H9 (cell line): ENCODE data around the gene UPF3A. TPM values are rescaled to one million over a fixed set of nuclear protein-coding genes. Genes with fewer than 3 reads are reported as not detected.

Experiments used
- DNase-seq: peaks from one replicate; pipeline ENCODE4 v3.0.0-alpha.2; 2017
- H2AFZ ChIP-seq: one replicate; pipeline ENCODE4 v1.6.1; 2013; ENCODE audit warnings: mild to moderate bottlenecking, low read length, control low read depth, moderate library complexity
- H2AK5ac ChIP-seq: 2 replicates; pipeline ENCODE4 v1.6.1; 2013; ENCODE audit warnings: low read length, control low read depth, mixed read lengths; ENCODE audit not compliant: insufficient read length
- H2BK120ac ChIP-seq: one replicate; pipeline ENCODE4 v1.6.1; 2013; ENCODE audit warnings: low read depth, mild to moderate bottlenecking, low read length, control low read depth, inconsistent platforms; ENCODE audit not compliant: poor library complexity, severe bottlenecking
- H2BK12ac ChIP-seq: 2 replicates; pipeline ENCODE4 v1.6.1; 2013; ENCODE audit warnings: low read length, control low read depth, mixed read lengths, low read depth; ENCODE audit not compliant: insufficient read length
- H2BK15ac ChIP-seq: 2 replicates; pipeline ENCODE4 v1.6.1; 2013; ENCODE audit warnings: low read depth, low read length, control low read depth
- H2BK20ac ChIP-seq: one replicate; pipeline ENCODE4 v1.6.1; 2013; ENCODE audit warnings: low read depth, mild to moderate bottlenecking, low read length, control low read depth, inconsistent platforms; ENCODE audit not compliant: poor library complexity, severe bottlenecking
- H2BK5ac ChIP-seq: 2 replicates; pipeline ENCODE4 v1.6.1; 2013; ENCODE audit warnings: low read length, control low read depth, mixed read lengths; ENCODE audit not compliant: insufficient read length
- H3K14ac ChIP-seq: 2 replicates; pipeline ENCODE4 v1.6.1; 2013; ENCODE audit warnings: low read length, control low read depth; ENCODE audit not compliant: insufficient read depth
- H3K18ac ChIP-seq: 2 replicates; pipeline ENCODE4 v1.6.1; 2013; ENCODE audit warnings: low read depth, mild to moderate bottlenecking, mixed read lengths, low read length, control low read depth; ENCODE audit not compliant: insufficient read length
- H3K23ac ChIP-seq: 2 replicates; pipeline ENCODE4 v1.6.1; 2013; ENCODE audit warnings: low read length, control low read depth, mixed read lengths, low read depth; ENCODE audit not compliant: insufficient read length
- H3K23me2 ChIP-seq: 2 replicates; pipeline ENCODE4 v1.6.1; 2013; ENCODE audit warnings: low read depth, mild to moderate bottlenecking, mixed read lengths, low read length, control low read depth; ENCODE audit not compliant: insufficient read length, poor library complexity, severe bottlenecking
- H3K27ac ChIP-seq: 2 replicates; pipeline ENCODE4 v1.5.1; 2013; ENCODE audit warnings: low read length, control low read depth, mixed read lengths, low read depth; ENCODE audit not compliant: insufficient read length
- H3K27me3 ChIP-seq: 2 replicates; pipeline ENCODE4 v1.6.1; 2013; ENCODE audit warnings: low read length, control low read depth, inconsistent platforms; ENCODE audit not compliant: insufficient read depth
- H3K4ac ChIP-seq: 2 replicates; pipeline ENCODE4 v1.6.1; 2013; ENCODE audit warnings: low read depth, mild to moderate bottlenecking, control low read depth, inconsistent platforms, low read length, moderate library complexity
- H3K4me1 ChIP-seq: 2 replicates; pipeline ENCODE4 v1.6.1; 2013; ENCODE audit warnings: low read length, control low read depth, inconsistent platforms; ENCODE audit not compliant: insufficient read depth
- H3K4me2 ChIP-seq: 2 replicates; pipeline ENCODE4 v1.6.1; 2013; ENCODE audit warnings: low read length, control low read depth, mixed read lengths; ENCODE audit not compliant: insufficient read length, insufficient read depth
- H3K56ac ChIP-seq: 2 replicates; pipeline ENCODE4 v1.6.1; 2013; ENCODE audit warnings: low read depth, mild to moderate bottlenecking, mixed read lengths, low read length, control low read depth; ENCODE audit not compliant: insufficient read length
- H3K79me1 ChIP-seq: 2 replicates; pipeline ENCODE4 v1.6.1; 2013; ENCODE audit warnings: low read depth, mild to moderate bottlenecking, moderate library complexity, low read length, control low read depth, inconsistent platforms; ENCODE audit not compliant: insufficient read depth, poor library complexity, severe bottlenecking
- H3K79me2 ChIP-seq: 2 replicates; pipeline ENCODE4 v1.6.1; 2013; ENCODE audit warnings: low read length, control low read depth, inconsistent platforms; ENCODE audit not compliant: insufficient read depth
- H3K9ac ChIP-seq: 2 replicates; pipeline ENCODE4 v1.6.1; 2013; ENCODE audit warnings: low read length, control low read depth, mixed read lengths; ENCODE audit not compliant: insufficient read length; ENCODE audit errors: extremely low read depth
- H3K9me3 ChIP-seq: one replicate; pipeline ENCODE4 v1.6.1; 2013; ENCODE audit warnings: low read depth, low read length, inconsistent platforms; ENCODE audit not compliant: control insufficient read depth
- H3T11ph ChIP-seq: one replicate; pipeline ENCODE4 v1.6.1; 2013; ENCODE audit warnings: mild to moderate bottlenecking, low read length, control low read depth, inconsistent platforms
- H4K20me1 ChIP-seq: one replicate; pipeline ENCODE4 v1.6.1; 2013; ENCODE audit not compliant: control insufficient read depth, insufficient read length, insufficient read depth
- H4K5ac ChIP-seq: 2 replicates; pipeline ENCODE4 v1.6.1; 2013; ENCODE audit warnings: low read depth, mild to moderate bottlenecking, mixed read lengths, low read length, control low read depth; ENCODE audit not compliant: insufficient read length
- H4K8ac ChIP-seq: replicated peaks from 2 replicates; pipeline ENCODE4 v1.6.1; 2013; ENCODE audit warnings: low read length, control low read depth, mixed read lengths, low read depth; ENCODE audit not compliant: insufficient read length
- H4K91ac ChIP-seq: 2 replicates; pipeline ENCODE4 v1.6.1; 2013; ENCODE audit warnings: low read depth, mild to moderate bottlenecking, moderate library complexity, mixed read lengths, low read length, control low read depth; ENCODE audit not compliant: insufficient read length
- H3K27ac Mint-ChIP-seq, 3 experiments: 2 replicates in 2 of 3; 3 replicates in 1 of 3; pipeline ENCODE4 v1.8.0; 2020 to 2021; ENCODE audit warnings: mixed read lengths in 3 of 3, mild to moderate bottlenecking in 1 of 3, moderate library complexity in 1 of 3
- H3K27me3 Mint-ChIP-seq: 2 replicates; pipeline ENCODE4 v1.8.0; 2021; ENCODE audit warnings: low read depth, mild to moderate bottlenecking, moderate library complexity, mixed read lengths
- H3K36me3 Mint-ChIP-seq, 3 experiments: 2 replicates in 2 of 3; 3 replicates in 1 of 3; pipeline ENCODE4 v1.8.0; 2020 to 2021; ENCODE audit warnings: low read depth in 3 of 3, mixed read lengths in 3 of 3; ENCODE audit not compliant: insufficient read depth in 1 of 3
- H3K4me1 Mint-ChIP-seq, 2 experiments: 2 replicates each; pipeline ENCODE4 v1.8.0; 2020; ENCODE audit warnings: mixed read lengths in 2 of 2
- H3K4me3 Mint-ChIP-seq, 2 experiments: 2 replicates in 1 of 2; 3 replicates in 1 of 2; pipeline ENCODE4 v1.8.0; 2020 to 2021; ENCODE audit warnings: mild to moderate bottlenecking in 2 of 2, mixed read lengths in 2 of 2, moderate library complexity in 1 of 2
- H3K9me3 Mint-ChIP-seq, 2 experiments: 2 replicates in 1 of 2; 3 replicates in 1 of 2; pipeline ENCODE4 v1.8.0; 2020; ENCODE audit warnings: mild to moderate bottlenecking in 2 of 2, mixed read lengths in 2 of 2, moderate library complexity in 1 of 2
- CTCF ChIP-seq: fragments of 200-600 bp; sonication (generic); conservative IDR thresholded peaks from 3 replicates; pipeline ENCODE4 v1.8.0; 2021; ENCODE audit warnings: antibody characterized with exemption, mild to moderate bottlenecking
- total RNA-seq: library from RNA; stranded (reverse); gene quantifications from 2 replicates; pipeline ENCODE4 v1.2.1, GENCODE V29; 2021

UPF3A gene
- total RNA-seq, 1 experiment from 2014 or later: 81.8 TPM

DNA sequence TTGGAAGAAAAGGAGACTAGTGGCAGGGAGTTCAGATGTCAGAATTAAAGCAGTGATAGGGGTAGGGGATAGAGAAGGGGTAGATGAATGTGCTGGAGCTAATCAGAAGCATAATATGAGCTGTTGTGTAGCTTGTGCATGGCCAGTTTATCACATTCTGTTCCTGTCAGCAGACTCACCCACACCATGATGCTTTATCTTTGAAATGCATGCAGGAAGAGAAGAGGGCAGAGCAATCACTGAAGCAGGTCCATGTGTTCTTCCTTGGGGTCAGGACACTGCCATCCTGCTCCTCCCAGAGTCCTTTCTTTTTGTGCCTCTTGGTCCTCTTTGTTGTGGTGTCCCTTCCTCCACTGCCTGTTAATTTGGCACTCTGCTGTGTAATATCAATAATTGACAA, 38.7 kb downstream of the UPF3A start:
- no peak overlapping the region for H3K9ac ChIP-seq
- H3K27me3 ChIP-seq: no peaks in the 10 kb centered on the region
- no peak overlapping the region for H3K27ac ChIP-seq
- H3K9me3 ChIP-seq: no peaks in the 10 kb centered on the region
- H3K56ac ChIP-seq: no peak overlapping the region
- H2BK5ac ChIP-seq: no peak overlapping the region
- no peak overlapping the region for H2BK15ac ChIP-seq
- peaks cover 3% of the 10 kb centered on the region for H3K79me1 ChIP-seq
- peaks cover 41 to 65% (median 62%) of the 10 kb centered on the region in 3 experiments for H3K36me3 Mint-ChIP-seq
- H4K8ac ChIP-seq: no peak overlapping the region
- H3K4me1 Mint-ChIP-seq: peaks cover 6 to 9% of the 10 kb centered on the region in 2 experiments
- H4K91ac ChIP-seq: no peak overlapping the region
- H3K4me1 ChIP-seq: no peaks in the 10 kb centered on the region
- no peak overlapping the region for H4K5ac ChIP-seq
- no peaks in the 10 kb centered on the region for H3K27me3 Mint-ChIP-seq
- no peak overlapping the region for H3K4me3 Mint-ChIP-seq
- no peak overlapping the region for H2AK5ac ChIP-seq
- H2BK12ac ChIP-seq: no peak overlapping the region
- H3K14ac ChIP-seq: no peak overlapping the region
- no peak overlapping the region for H2AFZ ChIP-seq
- no peak overlapping the region for H3K4ac ChIP-seq
- no peaks in the 10 kb centered on the region for H3K9me3 Mint-ChIP-seq
- no peak overlapping the region for H3K18ac ChIP-seq
- H2BK120ac ChIP-seq: no peak overlapping the region
- peaks cover under 1% of the 10 kb centered on the region for H3K23me2 ChIP-seq
- no peak overlapping the region for H2BK20ac ChIP-seq
- no peak overlapping the region for H3K4me2 ChIP-seq
- no peaks in the 10 kb centered on the region for H4K20me1 ChIP-seq
- H3K27ac Mint-ChIP-seq: no peak overlapping the region
- H3T11ph ChIP-seq: no peak overlapping the region
- peaks cover 14% of the 10 kb centered on the region; the same call in 1 of the 2 replicates for H3K79me2 ChIP-seq
- H3K23ac ChIP-seq: no peak overlapping the region
- no peak for DNase-seq
- TF ChIP-seq CTCF: no peak
